NCI-H1436 treated with DMSO at 0.1 percent for 48 hours (cell line): ENCODE results near the gene RNF13.
"Not testable (repeated sequence)": the region's sequence is repeated elsewhere in the genome, so short reads cannot be mapped to it uniquely, and the experiment has no call there.

Source experiments
- DNase-seq: peaks from one replicate; lab custom pipeline; 2025; lab: John Stamatoyannopoulos, UW

The RNF13 gene

GRCh38 chr3:149843502-149843901 lies 30.5 kb downstream of the RNF13 start:
- no peak for DNase-seq

- no peak for DNase-seq
Measured at GRCh38 chr3:149844091-149844490, 31.1 kb downstream of the RNF13 start.

DNA sequence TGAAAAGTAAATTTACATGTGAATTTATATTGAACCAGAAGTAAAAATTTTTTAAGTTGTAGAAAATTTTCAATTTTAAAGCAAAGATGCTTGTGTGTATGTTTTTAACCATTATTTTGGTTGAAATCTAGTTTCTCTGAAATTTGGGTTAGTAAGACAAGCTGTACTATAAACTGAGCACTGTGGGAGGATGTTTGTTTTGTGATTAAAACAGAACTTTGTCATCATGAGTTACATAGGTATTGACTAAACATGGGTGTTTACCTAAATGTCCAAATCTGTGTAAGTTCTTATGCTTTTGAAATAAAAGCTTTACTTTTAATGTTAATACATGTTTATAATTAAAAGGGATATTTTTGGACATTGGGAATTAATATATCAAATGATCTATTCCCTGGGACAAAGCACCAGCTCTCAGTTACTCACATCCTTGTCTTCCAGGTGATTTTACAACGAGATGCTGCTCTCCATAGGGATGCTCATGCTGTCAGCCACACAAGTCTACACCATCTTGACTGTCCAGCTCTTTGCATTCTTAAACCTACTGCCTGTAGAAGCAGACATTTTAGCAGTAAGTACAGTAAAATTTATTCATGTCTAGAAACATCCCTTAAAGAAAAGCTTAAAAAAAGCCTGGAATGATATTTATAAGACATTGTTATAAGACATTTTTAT lies 32.7 kb downstream of the RNF13 start:
- DNase-seq, result no peak

DNA sequence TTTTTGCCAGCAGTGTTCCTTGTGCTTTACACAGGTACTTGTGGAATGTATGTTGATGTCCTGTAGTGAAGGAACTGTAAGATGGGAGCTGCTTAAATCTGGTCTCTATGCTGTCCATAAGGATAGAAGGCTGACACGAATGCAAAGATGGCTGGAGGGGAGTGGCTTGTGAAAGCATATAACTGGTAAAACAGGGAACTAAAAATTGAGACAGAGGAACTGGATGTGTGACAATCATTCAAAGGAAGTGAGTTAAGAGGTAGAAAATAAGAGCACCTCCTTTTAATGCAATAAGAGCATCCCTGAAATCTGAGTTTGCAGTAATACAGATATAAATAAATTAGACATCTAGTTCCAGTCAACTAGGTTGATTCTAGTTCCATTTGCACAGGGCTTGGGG lies 35.2 kb downstream of the RNF13 start:
- no peak for DNase-seq

- no peak for DNase-seq
Measured at GRCh38 chr3:149848688-149849087, 35.7 kb downstream of the RNF13 start.

- peak; percentile 40 for DNase-seq
Measured at GRCh38 chr3:149850787-149851584, 38.0 kb downstream of the RNF13 start.

DNA sequence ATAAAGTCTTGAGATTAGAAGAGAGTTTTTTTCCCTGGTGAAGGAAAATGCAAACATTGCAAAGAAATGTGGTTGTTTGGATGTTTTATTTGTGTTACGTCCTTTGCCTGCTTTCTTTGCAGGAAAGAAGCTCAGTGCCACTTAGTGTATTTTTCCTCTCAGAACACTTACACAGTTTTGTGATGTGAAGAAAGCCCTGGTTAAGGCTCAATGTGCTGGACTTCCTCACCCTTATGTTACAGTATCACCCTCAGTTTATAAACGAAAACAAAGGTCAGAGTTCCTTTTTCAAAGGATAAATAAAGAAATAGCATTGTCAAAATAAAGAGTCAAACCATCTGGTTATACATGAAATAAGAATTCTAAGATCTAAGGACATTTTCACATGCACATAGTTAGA lies 45.9 kb downstream of the RNF13 start:
- DNase-seq, result no peak

GRCh38 chr3:149860881-149861280 lies 47.9 kb downstream of the RNF13 start:
- no peak for DNase-seq

DNA sequence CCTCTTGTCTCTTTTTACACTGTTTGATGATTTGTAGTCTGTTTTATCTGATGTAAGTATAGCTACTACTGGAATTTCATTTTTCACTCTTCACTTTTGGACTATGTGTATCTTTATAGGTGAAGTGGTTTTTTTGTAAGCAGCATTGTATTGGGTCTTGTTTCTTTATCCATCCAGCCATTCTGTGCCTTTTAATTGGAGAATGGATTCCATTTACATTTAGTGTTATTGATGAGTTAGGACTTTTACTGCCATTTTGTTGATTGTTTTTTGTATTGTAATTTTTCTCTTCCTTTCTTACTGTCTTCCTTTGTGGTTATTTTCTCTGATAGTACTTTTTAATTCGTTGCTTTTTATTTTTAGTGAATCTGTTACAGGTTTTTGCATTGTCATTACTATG lies 54.5 kb downstream of the RNF13 start:
- no peak for DNase-seq

DNA sequence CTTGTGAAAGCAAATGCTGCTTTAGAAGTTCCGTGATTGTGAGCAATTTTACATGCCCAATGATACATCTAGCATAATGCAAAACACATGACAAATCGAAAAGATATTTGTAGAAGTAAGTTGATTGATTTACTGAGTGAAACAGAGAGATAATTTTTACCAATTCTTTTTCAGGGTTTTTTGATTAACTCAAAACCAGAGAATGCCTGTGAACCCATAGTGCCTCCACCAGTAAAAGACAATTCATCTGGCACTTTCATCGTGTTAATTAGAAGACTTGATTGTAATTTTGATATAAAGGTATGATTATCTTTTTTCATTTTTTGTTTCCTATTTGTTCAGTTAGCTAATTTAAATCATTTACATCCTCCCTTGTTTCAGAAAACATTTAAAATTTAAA lies 58.8 kb downstream of the RNF13 start:
- DNase-seq, result no peak

DNA sequence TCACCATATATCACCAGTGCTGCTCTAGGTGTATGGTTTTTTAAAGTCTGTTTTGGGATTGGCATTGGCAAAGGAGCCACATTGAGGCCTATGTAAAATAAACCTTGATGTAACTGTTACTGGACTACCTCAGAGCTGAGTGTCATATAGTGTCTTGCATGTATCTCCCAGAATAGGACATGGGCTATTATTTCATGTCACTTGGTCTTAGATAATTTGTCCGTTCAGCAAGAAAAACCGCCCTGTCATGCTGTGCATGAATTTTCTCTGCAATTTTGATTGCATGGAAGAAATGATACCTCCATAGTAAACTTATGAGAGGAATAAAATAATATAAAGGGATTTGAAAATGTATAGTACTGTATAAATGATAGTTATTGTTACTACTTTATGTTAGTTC lies 59.6 kb downstream of the RNF13 start:
- no peak for DNase-seq

DNA sequence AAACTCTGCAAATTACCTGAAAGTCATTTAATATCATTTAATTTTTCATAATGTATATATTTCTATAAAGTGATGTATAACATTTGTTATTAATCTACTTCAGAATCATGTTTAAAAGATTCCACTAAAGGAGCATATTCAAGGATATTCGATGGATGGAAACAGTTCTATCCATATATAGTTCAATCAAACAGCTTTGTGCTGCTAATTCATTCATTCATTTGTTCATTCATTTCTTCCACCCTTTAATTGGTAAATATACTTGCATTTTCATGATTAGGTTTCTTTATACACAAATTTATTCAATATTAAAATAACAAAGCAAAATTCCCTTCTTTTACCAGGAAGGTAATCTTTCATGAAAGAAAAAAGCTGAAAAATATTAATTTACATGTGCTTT lies 64.7 kb downstream of the RNF13 start:
- no peak for DNase-seq

- no peak for DNase-seq
Measured at GRCh38 chr3:149879872-149880271, 66.9 kb downstream of the RNF13 start.

DNA sequence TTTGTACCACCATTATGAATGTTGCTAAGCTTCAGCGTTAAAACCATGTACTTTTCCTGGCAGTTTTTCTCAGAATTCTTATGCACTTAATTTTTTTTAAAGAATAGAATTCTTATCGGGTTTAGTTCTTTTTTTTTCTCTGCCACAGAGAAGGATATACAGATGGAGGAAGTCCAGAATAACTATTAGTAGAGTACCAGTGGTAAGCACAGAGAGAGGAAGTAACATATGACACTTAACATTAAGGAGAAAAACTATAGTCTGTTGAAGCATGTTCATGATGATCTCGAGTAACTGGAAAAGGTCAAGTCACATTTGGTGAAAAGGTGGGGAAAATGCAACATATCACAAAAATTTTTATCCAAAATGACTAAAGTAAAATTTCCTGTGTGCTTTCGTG lies 68.9 kb downstream of the RNF13 start:
- DNase-seq, result no peak

DNA sequence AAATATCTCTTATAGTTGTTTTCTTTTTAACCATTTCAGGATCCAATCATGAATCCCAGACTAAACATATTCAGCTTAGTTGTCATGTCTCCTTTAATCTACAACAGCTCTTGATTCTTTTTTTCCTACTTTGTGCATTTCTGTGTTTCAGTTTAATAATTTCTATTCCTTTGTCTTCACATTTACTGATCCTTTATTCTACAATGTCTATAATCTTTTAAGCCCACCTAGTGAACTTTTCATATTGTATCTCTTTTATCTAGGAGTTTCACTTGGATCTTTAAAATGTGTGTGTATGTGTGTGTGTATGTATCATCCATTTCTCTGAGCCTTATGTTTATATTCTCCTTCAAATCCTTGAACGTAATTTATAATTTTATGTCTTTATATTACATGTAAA lies 70.1 kb downstream of the RNF13 start:
- no peak for DNase-seq

DNA sequence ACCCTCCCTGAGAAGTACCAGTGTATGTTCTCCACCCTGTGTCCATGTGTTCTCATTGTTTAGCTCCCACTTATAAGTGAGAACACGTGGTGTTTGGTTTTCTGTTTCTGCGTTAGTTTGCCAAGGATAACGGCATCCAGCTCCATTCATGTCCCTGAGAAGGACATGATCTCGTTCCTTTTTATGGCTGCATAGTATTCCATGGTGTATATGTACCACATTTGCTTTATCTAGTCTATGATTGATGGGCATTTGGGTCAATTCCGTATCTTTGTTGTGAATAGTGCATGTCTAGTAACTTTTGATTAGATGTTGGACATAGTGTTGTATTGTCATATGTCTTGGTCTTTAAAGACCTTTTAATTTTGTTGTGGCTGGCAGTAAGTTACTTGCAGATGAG lies 70.8 kb downstream of the RNF13 start:
- not testable (repeated sequence) for DNase-seq

- not testable (repeated sequence) for DNase-seq
Measured at GRCh38 chr3:149884848-149885247, 71.8 kb downstream of the RNF13 start.

GRCh38 chr3:149886957-149887356 lies 73.9 kb downstream of the RNF13 start:
- no peak for DNase-seq

DNA sequence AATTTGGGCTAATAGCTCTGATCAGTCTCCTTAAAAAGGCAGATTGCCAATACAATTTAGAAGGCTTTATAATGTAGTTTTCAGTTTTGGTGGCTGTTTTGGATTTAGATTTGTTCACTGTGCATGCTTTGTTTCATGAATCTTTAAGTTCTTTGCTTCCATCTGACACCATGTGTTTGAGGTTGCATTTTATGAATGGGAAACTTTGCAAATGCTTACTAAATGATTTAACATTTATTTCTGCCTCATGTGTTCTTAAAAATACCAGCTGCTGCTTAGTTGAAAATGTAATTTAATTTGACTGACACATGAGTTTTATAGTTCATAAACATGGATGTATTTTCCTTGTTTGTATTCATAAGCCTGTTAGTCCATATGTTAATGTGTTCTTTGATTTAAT lies 78.6 kb downstream of the RNF13 start:
- no peak for DNase-seq

DNA sequence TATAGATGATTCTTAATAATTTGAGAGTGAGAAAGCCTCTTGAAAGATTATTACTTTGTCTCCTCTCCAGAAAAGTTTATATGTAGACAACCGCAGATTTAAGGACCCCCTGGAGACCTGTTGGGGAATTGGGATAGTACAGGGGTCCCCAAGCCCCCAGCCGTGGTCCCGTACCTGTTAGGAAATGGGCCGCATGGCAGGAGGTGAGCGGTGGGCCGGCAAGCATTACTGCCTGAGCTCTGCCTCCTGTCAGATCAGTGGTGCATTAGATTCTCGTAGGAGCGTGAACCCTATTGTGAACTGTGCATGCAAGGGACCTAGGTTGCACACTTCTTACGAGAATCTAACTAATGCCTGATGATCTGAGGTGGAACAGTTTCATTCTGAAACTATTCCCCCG lies 79.4 kb downstream of the RNF13 start:
- DNase-seq, result no peak

DNA sequence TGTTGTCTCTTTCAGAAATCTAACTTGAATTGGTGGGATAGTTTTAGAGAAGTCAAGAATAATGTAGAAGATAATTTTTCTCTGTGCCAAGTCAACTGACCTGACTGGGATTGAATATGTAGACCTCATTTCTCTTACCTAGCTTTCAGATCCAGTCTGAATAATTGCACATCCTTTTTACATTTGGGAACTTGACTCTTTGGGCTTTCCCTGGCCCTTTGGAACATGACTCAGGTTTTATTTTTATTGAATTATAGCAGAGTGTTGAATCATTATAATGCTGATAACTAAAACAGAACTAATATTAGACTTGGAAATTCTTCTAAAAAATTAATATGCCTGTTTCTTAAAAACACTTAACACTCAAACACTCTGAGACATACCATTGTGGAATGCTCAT lies 81.2 kb downstream of the RNF13 start:
- DNase-seq, result no peak

DNA sequence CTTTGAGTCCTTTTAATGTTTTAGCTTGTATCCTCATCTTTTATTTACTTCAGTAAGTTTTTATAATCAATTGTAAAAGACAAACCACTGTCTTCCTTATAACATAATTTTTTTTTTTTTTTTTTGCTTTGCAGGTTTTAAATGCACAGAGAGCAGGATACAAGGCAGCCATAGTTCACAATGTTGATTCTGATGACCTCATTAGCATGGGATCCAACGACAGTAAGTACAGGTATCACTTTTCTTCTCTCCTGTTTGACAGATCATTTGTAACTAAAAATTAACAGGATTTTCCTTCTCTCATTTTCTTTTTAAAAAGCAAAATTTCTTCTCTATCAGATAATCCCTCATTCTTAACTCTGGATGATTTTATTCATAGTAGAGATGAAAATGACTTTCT lies 82.3 kb downstream of the RNF13 start:
- DNase-seq, result no peak

DNA sequence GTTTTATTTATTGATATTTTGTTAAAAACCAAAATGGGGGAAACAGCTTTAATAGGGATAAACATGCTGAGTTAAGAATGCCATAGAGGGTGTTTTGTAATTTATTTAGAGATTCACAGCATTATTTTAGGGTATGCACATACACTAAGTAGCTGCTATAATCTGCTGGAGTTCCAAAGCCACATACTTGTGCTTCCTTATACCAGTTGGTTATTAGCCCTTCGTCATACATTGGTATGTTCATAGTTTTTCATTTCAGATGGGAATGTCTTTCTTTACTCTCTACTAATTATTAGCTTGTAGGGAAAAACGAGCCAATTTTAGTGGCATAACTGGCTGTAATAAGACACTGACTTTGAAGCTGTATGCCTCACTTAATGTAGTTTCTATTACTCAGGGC lies 82.8 kb downstream of the RNF13 start:
- DNase-seq, result no peak

DNA sequence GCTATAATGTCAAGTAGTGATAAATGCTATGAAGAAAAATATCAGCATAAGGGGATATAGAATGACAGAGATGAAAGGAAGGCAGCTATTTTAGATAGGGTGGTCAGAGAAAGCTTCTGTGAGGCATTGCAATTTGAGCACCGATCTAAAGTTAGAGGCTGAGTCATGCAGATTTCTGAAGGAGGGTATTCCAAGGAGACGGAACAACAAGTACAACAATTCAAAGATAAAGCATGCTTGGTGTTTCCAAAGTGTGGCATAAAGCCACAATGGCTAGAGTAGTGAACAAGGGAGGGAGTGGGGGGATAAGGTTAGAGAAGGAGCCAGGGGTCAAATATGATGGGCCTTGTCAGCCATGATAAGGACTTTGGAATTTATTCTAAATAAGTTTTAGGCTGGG lies 85.8 kb downstream of the RNF13 start:
- DNase-seq, result no peak
